ENCODE data around the gene EXOC3.

The EXOC3 gene

DNA sequence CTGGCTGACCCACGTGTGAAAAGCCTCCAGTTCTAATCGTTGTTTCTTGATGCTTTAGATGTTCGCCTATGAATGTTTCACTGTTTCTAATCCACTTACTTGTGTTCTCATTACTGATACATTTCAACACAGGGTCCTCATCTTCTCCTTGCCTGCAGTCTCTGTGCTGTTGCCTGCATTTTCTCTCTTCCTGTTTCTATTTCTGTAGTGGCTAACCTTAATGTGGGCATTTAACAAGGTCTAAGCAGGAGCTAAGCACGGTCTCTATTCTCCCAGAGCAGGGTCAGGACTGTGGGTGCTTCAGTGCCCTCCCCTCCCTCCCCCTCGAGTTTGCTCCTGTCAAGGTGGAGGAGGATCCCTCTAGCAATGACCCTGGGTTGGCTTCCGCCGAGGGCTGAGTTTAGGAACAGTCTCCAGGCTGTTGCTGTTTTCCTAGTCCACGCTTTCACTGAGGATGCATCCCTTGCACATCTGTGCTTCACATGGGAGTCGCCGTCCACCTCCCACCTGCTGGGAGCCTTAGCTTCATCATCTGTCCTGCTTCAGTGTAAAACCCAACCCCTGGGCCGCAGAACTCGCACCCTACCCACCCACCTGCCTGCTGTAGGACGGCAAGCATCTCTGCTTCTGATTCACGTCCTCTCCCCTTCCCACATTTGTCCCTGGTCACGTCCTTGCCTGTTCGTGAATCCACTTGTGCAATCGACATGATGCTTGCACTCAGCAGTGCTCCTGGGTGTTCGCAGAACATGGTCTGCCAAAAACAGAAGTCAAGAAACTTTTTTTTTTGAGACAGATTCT is 2.4 kb upstream of the EXOC3 start:
- no peak for DNase-seq

DNA sequence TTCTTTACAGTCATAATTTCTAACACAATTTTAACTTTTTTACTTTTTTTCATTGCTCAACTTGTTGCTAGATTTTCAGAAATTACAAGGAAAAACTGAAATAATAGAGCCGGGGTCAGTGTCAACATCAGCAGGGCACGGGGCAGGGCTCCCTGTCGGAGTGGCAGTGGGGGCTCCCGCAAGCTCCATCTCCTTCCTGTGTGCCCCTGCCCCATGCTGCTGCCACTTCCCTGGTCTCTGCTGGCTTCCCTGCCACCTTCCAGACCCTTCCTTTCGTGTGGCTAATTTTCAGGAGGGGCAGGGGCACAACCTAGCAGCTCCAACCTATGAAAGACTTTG is 1.0 kb upstream of the EXOC3 start:
- no peak for DNase-seq

DNA sequence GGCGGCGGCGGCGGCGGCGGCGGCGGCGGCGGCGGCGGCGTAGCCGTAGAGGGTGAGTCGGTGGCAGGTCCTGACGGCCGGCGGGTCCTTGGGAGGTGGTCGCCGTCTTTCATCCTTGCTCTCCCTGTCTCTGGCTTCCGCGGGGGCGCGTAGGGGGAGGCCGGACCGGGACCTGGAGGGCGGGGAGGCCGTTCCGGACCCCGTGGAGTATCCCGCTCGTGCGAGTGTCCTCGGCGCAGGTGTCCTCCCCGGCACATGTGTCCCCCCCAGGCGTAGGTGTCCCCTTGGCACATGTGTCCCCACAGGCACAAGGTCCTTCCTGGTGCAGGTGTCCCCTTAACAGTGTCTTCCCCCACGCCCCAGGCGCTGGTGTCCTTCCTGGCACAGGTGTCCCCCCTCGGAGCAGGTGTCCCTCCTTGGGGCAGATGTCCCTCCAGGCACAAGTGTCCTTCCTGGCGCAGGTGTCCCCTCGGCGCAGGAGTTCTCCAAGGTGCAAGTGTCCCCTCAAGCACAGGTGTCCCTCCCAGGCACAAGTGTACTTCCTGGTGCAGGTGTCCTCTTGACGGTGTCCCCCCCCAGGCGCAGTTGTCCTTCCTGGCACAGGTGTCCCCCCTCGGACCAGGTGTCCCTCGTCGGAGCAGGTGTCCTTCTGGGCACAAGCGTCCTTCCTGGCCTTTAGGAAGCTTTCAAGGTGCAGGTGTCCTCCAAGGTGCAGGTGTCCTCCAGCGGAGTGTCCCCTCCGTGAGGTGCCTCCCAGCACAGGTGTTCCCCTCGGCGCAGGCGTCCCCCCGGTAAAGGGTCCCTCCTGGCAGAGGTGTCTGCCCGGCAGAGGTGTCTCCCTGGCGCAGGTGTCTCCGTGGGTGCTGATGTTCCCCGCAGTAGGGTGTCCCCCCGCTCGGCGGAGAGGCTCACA is 519 bp downstream of the EXOC3 start:
- peak; percentile 16 for DNase-seq

DNA sequence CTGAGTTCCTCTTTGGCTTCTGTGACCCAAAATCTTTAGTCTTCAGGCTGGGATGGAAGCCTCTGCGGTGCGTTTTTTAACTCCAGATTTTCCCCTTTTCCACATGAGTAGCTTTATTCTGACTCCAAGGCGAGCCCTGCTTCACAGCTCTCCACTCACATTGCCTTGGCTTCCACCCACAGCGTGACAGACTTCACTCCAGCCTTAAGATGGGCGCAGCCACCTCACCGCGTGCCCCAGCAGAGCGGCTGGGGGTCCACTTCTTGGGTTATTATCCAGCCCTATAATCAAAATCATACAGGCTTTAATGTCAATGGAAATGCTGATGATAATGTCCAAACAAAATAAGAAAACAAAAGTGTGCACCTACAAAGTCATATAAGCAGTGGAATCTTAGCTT is 1.2 kb downstream of the EXOC3 start:
- DNase-seq: no peak

DNA sequence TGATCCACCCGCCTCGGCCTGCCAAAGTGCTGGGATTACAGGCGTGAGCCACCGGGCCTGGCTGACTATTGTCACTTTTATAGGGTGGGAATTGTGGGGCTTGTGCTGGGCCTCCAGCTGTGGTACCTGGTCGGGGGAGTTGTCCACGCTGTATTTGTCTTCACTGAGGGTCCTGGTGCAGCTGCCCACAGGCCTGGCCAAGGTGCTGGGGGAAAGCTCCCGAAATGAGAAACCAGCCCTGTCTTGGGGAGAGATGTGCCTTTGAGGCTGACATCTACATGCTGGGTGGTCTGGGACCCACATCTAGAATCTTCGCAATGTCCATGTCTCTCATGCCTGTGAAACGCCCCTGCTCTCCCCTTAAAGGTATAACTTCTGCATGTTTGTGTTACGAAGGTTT is 2.6 kb downstream of the EXOC3 start:
- DNase-seq: no peak

DNA sequence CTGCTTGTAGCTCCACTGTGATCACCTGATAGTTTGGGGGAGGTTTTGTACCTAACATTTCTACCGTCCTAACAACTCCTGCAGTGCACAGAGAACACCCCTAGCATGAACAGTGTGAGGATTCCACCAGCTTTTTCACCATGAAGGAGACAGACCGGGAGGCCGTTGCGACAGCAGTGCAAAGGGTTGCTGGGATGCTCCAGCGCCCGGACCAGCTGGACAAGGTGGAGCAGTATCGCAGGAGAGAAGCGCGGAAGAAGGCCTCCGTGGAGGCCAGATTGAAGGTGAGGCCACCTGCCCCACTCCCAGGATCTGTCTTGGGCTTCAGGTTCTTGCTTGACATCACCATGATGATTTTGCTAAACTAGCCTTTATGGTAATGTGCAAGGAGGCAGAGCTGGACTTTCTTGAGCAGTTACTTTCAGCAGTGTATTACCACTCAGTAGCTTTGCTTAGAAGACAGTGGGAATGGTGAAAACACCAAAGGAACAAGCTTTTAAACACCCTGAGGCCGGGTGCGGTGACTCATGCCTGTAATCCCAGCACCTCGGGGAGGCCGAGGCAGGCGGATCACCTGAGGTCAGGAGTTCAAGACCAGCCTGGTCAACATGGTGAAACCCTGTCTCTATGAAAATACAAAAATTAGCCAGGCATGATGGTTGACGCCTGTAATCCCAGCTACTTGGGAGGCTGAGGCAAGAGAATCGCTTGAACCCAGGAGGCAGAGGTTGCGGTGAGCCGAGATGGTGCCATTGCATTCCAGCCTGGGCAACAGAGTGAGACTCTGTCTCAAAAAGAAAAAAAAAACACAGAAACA is 3.3 kb downstream of the EXOC3 start:
- no peak for DNase-seq

DNA sequence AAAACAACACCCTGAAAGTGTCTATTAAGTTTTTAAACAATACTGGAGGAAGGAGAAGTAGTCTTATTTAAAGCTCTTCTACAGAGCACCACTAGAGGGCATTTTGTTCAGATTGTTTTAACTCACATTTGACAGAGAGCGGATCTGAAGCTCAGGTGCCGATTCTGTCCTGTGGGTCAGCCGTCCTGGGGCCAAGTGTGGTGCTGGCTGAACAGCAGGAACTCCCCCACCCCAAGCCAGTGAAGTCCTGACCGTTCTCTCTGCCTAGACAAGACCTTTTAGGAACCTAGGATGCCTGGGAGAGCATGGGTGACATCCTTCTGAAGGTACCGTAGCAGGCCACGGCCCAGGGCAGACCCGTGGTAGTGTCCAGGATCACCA is 3.9 kb downstream of the EXOC3 start:
- peak; percentile 29 for DNase-seq

DNA sequence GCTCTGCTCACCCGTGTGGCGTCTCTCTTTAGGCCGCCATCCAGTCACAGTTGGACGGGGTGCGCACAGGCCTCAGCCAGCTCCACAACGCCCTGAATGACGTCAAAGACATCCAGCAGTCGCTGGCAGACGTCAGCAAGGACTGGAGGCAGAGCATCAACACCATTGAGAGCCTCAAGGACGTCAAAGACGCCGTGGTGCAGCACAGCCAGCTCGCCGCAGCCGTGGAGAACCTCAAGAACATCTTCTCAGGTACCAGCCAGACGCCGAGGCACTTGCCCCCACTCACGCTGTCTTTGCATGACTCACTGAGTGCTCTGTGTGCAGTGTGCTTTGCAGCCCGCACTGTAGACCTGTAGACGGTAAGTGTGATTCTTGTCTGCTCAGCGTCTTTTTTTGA is 4.5 kb downstream of the EXOC3 start:
- DNase-seq: no peak

DNA sequence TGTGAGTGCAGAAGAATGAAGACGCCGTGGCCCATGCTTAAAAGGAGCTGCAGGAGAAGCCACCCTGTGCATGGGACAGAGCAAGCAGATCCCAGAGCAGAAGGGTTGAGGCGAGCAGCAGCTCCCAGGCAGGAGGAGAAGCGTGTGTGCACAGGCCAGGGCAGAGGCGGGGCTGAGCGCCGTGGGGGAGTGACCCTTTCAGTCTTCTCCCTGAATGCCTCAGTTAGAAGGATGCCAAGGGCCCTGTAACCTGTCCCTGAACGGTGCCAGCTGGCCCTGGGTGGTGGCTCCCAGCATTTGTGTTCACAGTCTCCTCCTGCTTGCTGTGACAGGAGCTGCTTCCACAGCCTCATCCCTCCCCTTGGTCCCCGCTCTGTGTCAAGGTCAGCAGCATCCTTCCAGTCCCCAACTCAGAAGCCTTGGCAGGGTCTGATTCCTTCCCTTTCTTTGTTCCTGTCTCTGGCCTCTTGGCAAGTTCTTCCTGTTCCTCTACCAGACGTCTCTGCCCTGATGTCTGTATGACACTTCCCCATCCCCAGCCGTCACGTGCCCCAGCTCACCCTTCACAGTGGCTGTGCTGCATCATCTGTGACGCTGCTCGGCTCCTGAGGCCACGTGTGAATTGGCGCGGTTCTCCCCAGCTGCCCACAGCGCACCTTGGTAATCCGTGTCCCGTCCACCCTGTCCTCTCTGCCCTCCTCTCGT is 5.2 kb downstream of the EXOC3 start:
- no peak for DNase-seq

DNA sequence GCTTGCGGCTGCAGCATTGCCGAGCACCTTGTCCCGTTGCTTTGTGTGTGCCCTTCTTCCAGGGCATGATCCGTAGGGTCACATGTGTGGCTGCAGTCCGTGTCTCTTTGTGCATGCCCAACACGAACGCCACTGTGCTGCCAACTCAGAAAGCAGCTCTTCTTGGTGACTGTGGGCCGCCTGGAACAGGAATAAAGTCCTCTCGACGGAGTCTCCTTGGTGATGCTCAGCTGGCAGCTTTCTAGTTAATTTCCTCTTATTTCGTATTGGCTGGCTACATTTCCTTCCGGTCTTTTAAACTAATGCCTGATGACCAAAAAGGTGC is 5.8 kb downstream of the EXOC3 start:
- no peak for DNase-seq

DNA sequence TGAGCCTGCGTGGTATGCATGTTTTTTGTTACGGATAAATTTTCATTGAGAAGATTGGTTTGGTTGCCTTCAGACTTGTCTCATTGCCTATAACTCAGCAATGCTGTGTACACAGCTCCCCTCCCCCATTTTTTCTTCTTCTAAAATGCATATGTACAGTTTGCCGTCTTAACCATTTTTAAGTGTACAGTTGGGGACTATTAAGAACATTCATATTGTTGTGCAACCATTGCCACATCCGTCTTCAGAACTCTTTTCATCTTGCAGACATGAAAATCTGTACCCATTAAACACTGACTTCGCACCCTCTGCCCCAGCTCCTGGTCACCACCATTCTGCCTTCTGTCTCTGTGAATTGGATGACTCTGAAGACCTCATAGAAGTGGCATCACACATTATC is 6.2 kb downstream of the EXOC3 start:
- no peak for DNase-seq

DNA sequence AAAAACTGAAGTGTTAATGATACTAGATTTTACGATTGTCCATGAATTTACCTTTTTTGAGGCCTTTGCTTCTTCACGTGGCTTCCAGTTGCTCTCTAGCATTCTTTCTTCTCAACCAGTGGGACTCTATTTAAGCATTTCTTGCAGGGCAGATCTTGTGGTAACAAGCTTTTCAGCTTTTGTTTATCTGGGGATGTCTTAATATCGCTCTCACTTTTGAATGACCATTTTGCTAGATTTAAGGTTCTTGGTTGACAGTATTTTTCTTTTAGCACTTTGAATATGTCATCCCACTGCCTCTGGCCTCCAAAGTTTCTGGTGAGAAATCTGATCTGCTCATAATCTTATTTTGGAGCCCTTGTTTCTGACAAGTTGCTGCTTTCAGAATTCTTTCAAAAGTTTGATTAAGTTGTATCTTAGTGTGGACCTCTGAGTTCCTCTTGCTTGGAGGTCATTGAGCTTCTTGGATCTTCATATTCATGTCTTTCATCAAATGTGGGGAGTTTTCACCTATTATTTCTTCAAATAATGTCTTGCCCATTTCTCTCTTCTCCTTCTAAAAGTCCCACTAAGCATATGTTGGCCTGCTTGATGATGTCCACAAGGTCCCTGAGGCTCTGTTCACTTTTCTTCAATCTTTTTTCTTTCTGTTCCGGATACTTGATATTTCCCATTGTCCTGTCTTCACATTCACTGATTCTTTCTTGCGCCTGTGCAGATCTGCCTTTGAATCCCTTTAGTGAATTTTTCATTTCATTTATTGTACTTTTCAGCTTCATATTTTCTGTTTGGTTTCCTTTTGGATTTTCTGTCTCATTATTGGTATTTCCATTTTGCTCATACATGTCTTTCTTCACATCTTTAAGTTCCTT is 8.8 kb downstream of the EXOC3 start:
- no peak for DNase-seq

DNA sequence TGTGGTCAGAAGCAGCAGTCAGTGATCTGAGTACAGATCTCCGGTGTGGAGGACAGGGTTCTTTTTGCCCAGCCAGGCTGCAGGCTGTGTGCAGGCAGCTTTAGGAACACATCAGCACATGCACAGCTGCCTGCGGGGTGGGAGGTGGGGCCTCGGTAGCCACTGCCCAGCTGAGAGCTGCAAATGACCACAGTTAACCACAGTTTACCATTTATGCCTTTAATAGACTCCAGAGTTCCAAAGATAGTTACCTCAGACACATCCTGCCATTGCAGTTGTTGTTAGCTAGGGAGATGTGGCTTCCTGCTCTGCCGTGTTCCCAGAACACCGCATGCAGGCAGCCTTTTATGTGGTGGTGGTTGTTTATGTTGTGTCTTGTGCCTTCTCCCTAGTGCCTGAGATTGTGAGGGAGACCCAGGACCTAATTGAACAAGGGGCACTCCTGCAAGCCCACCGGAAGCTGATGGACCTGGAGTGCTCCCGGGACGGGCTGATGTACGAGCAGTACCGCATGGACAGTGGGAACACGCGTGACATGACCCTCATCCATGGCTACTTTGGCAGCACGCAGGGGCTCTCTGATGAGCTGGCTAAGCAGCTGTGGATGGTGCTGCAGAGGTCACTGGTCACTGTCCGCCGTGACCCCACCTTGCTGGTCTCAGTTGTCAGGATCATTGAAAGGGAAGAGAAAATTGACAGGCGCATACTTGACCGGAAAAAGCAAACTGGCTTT is 10.2 kb downstream of the EXOC3 start:
- DNase-seq: no peak

DNA sequence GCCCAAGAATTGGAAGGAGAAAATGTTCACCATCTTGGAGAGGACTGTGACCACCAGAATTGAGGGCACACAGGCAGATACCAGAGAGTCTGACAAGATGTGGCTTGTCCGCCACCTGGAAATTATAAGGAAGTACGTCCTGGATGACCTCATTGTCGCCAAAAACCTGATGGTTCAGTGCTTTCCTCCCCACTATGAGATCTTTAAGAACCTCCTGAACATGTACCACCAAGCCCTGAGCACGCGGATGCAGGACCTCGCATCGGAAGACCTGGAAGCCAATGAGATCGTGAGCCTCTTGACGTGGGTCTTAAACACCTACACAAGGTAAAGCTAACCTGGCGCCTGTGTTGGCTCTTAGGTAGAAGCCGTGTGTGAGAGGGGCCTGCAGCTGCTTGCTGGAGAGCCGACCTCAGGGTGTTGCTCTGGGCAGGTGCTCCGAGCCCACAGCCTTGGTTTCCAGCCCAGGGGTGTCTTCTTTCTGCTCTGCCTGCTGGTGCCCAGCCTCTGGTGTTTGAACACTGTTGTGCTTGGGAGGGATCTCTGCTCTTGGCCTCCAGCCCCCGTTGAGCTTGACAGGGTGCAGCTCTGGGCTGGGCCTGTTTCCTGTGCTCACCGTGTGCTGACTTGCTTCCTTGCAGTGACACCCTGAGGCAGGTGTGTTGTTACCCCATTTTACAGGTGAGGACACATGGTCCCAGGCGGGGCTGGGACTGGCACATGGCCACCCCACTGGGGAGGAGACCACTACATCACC is 10.9 kb downstream of the EXOC3 start:
- DNase-seq: no peak

DNA sequence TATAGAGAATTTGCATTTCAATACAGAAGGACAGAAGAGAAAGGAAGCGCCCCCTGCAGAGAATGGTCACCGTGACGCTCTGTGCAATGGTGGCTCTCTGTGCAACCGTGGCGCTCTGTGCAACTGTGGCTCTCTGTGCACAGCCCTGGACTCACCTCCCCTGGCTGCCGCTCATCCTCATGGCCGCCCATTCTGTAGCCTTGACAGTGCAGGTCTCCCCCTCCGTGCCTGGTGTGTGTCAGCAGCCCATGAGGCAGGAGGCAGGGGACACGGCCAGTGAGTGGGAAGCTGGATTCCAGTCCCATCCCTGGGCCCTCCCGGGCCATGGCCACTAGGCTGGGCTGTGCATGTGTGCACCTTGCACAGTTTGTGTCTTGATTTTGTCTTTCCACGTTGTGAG is 12.0 kb downstream of the EXOC3 start:
- no peak for DNase-seq

DNA sequence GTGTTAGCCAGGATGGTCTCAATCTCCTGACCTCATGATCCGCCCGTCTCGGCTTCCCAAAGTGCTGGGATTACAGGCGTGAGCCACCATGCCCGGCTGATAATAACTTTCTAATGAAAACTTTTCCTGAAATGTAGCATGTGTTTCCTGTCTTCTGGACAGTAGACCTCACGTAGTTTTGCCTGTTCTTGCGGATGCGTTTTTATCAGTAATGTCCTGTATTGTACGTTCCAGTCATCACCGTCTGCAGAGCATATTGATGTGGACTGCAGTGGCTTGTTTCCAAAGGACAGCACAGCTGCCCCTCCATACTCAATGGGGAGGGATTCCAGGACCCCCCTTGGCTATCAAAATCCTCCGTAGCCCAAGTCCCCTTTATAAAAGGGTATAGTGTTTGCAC is 12.8 kb downstream of the EXOC3 start:
- DNase-seq: no peak

DNA sequence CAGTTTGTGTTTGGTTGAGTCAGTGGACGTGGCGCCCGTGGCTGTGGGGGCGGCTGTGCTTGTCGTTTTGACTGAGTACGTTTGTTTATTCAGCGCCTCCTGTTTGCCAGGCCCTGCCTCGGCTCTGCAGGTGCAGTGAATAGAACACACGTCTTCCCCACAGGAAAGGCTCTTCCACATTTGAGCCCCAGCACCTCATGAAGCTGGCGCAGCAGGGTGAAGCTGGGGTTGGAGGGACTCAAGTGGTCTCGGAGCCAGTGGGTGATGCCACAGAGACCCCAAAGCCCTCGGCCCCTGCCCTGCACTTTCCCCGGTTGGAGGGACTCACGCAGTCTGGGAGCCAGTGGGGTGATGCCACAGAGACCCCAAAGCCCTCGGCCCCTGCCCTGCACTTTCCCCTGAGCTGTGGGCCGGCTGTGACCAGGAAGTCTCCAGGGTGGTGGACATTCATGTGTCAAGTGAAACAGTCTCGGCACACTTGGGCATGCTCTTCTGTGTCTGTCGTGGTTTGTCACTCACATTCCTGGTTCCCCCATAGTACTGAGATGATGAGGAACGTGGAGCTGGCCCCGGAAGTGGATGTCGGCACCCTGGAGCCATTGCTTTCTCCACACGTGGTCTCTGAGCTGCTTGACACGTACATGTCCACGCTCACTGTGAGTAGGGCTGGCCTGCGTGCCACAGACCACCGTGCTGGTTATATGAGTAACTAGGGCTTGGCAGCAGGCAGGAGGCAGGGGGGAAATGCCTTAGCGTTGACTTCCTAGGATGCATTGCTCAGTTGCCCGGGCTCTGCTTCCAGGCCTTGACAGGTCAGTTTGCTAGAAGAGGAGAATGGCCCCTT is 13.6 kb downstream of the EXOC3 start:
- DNase-seq: no peak

DNA sequence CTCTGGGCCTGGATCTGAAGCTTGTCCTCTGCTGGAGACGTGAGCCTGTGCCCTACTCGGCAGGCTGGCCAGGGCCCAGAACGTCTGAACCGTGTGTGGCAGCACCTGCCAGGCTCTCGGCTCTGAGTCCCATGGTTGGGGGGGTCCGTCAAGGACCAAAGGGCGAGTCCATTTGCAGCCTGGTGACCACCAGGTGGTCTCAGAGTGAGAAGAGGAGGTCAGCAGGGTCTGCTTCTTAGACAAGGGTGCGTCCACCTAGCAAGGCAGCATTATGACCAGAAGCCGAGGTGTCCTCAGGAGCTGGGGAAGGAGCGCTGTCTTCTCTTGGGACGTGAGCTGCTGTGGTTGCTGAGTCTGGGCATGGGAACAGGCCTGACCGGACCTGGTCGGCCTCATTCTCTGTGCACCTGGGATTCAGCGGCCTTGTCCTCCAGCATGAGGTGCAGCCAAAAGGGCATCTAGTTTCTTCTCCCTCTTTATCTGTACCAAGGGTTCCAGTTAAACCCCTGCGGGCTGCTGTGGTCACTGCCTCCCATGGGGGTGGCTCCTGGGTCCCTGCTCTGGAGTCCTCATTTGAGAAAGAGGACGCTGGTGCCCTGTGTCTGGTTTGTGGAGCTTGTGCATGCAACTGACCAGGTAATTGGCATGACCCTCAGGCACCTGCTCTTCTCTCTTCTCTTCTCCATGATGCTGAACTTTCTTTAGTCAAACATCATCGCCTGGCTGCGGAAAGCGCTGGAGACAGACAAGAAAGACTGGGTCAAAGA is 14.4 kb downstream of the EXOC3 start:
- DNase-seq: no peak

Measured in central memory CD4-positive, alpha-beta T cell (primary cell).